Progenitor cell of endocrine pancreas (in vitro differentiated cells): ENCODE measurements around the gene TAS2R1. TPM values are rescaled to one million over a fixed set of nuclear protein-coding genes. Genes with fewer than 3 reads are reported as not detected.

Experiments used
- DNase-seq: peaks from one replicate; pipeline ENCODE4 v3.0.0; 2021; ENCODE audit warnings: low spot score; ENCODE audit not compliant: unreplicated experiment
- H3K27ac Mint-ChIP-seq: 2 replicates; pipeline ENCODE4 v1.8.0; 2021; ENCODE audit warnings: mild to moderate bottlenecking, moderate library complexity, mixed read lengths
- H3K27me3 Mint-ChIP-seq: 2 replicates; pipeline ENCODE4 v1.8.0; 2021; ENCODE audit warnings: mixed read lengths
- H3K36me3 Mint-ChIP-seq: 2 replicates; pipeline ENCODE4 v1.8.0; 2022; ENCODE audit warnings: mixed read lengths; ENCODE audit not compliant: insufficient read depth
- H3K4me1 Mint-ChIP-seq: 2 replicates; pipeline ENCODE4 v1.8.0; 2021; ENCODE audit warnings: low read depth, mixed read lengths
- H3K4me3 Mint-ChIP-seq: 2 replicates; pipeline ENCODE4 v1.8.0; 2021; ENCODE audit warnings: low read depth, mild to moderate bottlenecking, moderate library complexity, mixed read lengths
- H3K9me3 Mint-ChIP-seq: 2 replicates; pipeline ENCODE4 v1.8.0; 2021; ENCODE audit warnings: low read depth, mixed read lengths
- total RNA-seq: library from RNA; stranded (reverse); gene quantifications from 2 replicates; pipeline ENCODE4 v1.2.1, GENCODE V29; 2021
- TF ChIP-seq, protein P1 (sequence below): fragments of 200-600 bp; sonication (generic); IDR thresholded peaks from one replicate; pipeline ENCODE4 v1.5.0; 2021; ENCODE audit warnings: antibody characterized with exemption, mild to moderate bottlenecking; ENCODE audit not compliant: unreplicated experiment

Gene TAS2R1
- total RNA-seq, 1 donor from 2014 or later: 0.22 TPM

DNA sequence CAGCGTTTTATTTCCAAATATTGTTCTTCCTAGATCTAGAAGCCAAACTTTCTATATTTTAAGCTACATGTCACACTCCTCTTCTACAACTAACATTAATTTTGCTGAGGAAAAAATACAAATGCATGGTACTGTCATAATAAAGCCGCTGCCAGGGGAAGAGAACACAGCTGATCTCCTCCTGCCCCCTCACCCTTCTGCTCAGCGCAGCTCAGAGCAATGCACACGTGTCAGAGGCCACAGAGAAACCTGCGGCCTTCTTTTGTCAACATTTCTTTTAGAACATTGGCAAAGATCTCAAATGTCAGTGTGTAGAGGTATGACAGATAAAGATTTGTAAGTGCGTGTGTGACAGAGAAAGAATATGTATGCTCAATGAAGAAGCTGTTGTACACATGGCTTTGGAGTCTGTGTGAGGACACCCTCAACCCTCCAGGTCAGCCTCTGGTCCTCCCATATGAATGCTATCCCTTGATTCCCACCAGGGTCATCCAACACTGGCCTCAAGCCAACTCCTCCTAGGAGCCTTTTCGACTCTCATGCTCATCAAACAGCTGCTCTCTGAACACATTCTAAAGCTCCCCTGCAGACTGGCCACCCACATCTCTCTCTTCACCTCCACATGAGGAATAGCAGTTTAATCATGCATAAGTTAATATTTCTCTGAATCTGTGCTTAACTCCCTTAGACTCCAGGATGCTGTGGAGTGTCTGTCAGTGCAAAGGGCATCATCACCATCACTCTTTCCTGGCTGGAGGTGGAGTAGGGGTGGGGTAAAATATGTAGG, 40.9 kb downstream of the TAS2R1 start:
- Mint-ChIP-seq H3K27ac (no peak overlapping the region), H3K27me3 (peaks cover 3% of the 10 kb centered on the region), H3K36me3 (no peaks in the 10 kb centered on the region), H3K4me3 (no peak overlapping the region), H3K4me1 (no peaks in the 10 kb centered on the region), H3K9me3 (no peaks in the 10 kb centered on the region)
- DNase-seq: no peak
- TF ChIP-seq, protein P1, sequence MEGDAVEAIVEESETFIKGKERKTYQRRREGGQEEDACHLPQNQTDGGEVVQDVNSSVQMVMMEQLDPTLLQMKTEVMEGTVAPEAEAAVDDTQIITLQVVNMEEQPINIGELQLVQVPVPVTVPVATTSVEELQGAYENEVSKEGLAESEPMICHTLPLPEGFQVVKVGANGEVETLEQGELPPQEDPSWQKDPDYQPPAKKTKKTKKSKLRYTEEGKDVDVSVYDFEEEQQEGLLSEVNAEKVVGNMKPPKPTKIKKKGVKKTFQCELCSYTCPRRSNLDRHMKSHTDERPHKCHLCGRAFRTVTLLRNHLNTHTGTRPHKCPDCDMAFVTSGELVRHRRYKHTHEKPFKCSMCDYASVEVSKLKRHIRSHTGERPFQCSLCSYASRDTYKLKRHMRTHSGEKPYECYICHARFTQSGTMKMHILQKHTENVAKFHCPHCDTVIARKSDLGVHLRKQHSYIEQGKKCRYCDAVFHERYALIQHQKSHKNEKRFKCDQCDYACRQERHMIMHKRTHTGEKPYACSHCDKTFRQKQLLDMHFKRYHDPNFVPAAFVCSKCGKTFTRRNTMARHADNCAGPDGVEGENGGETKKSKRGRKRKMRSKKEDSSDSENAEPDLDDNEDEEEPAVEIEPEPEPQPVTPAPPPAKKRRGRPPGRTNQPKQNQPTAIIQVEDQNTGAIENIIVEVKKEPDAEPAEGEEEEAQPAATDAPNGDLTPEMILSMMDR: no peak

DNA sequence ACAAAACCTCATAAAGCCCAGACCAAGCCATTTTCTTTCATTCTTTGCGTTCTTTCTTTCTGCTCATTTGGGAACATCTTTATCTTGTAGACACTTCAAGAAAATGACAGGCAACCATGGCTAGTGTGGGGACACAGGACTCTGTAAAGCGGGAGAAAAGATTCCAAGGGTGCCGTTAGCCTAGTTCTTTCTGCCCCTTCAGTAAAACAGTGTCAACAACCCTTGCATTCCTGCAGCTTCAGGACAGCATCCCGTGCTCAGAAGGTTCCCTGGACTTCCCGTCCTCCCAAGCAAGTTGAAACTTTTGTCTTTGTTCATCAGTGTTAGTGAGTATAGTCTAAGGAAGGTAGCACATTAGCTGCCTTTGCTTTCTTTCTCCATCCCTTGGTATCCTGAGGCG, 41.9 kb downstream of the TAS2R1 start:
- TF ChIP-seq, protein P1: no peak
- H3K36me3 Mint-ChIP-seq: no peaks in the 10 kb centered on the region
- H3K4me3 Mint-ChIP-seq: no peak overlapping the region
- no peak for DNase-seq
- peaks cover 3% of the 10 kb centered on the region for H3K4me1 Mint-ChIP-seq
- no peaks in the 10 kb centered on the region for H3K9me3 Mint-ChIP-seq
- peaks cover 3% of the 10 kb centered on the region for H3K27me3 Mint-ChIP-seq
- no peak overlapping the region for H3K27ac Mint-ChIP-seq

- H3K4me3 Mint-ChIP-seq: no peak overlapping the region
- H3K27me3 Mint-ChIP-seq: peaks cover 3% of the 10 kb centered on the region
- peaks cover 3% of the 10 kb centered on the region for H3K4me1 Mint-ChIP-seq
- no peak overlapping the region for H3K27ac Mint-ChIP-seq
- no peak for DNase-seq
- TF ChIP-seq, protein P1: no peak
- H3K9me3 Mint-ChIP-seq: no peaks in the 10 kb centered on the region
- no peaks in the 10 kb centered on the region for H3K36me3 Mint-ChIP-seq
Measured at GRCh38 chr5:9587135-9587534, 43.0 kb downstream of the TAS2R1 start.

DNA sequence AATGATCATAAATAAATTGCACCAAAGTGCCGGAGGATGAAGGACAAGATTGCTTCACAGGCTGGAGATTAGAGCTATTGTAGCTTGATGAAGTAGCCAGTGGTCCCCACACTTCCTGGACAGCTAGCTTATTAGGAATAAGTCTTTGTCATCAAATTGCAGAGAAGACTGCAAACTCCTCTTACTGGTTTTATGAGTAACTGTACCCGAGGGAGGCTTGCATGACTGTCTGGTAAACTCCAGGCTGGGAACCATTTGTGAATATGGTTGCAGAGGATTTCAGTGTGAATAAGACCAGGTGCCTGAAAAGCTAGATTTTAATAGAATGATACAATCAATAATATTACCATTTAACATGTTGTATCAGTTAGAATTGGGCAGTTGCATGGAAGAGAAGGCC, 47.7 kb downstream of the TAS2R1 start:
- Mint-ChIP-seq H3K27ac (no peak overlapping the region), H3K9me3 (no peaks in the 10 kb centered on the region), H3K36me3 (no peaks in the 10 kb centered on the region), H3K27me3 (peaks cover 4% of the 10 kb centered on the region), H3K4me3 (no peak overlapping the region), H3K4me1 (peaks cover 3% of the 10 kb centered on the region)
- DNase-seq: no peak
- TF ChIP-seq, protein P1: no peak

Other genes with a start within 250 kb of the TAS2R1 start
- gene SEMA5A, start 84.3 kb downstream of the TAS2R1 start, total RNA-seq: 4.0 and 4.3 TPM in 2 replicates